Right atrium auricular region (tissue), 2 donors: ENCODE data around the gene SLX4IP. TPM values are rescaled to one million over a fixed set of nuclear protein-coding genes. Genes with fewer than 3 reads are reported as not detected.

Source experiments
- DNase-seq: peaks from one replicate; pipeline ENCODE4 v3.0.0-alpha.2; 2019; ENCODE audit warnings: low spot score
- H3K27ac ChIP-seq, 2 donors: fragments of 200-600 bp; sonication (generic); 1 replicate in 1 of 2; 2 replicates in 1 of 2; pipeline ENCODE4 v1.5.1; 2016 to 2019
- H3K27me3 ChIP-seq, 2 donors: fragments of 200-600 bp; sonication (generic); one replicate each; pipeline versions ENCODE4 v1.5.1 to v1.6.0; 2017 to 2019
- H3K36me3 ChIP-seq: fragments of 200-600 bp; sonication (generic); one replicate; pipeline ENCODE4 v1.5.1; 2016
- H3K4me1 ChIP-seq, 2 donors: fragments of 200-600 bp; sonication (generic); one replicate each; pipeline versions ENCODE4 v1.5.1 to v1.6.0; 2017 to 2019
- H3K4me3 ChIP-seq, 2 donors: fragments of 200-600 bp; sonication (generic); 1 replicate in 1 of 2; 2 replicates in 1 of 2; pipeline ENCODE4 v1.5.1; 2017 to 2019; ENCODE audit warnings: mild to moderate bottlenecking in 1 of 2, moderate library complexity in 1 of 2
- H3K9me3 ChIP-seq, 2 donors: fragments of 200-600 bp; sonication (generic); one replicate each; pipeline ENCODE4 v1.5.1; 2019
- CTCF ChIP-seq, 2 donors: fragments of 200-600 bp; sonication (generic); IDR thresholded peaks; one replicate each; pipeline ENCODE4 v1.5.1; 2019; ENCODE audit warnings: antibody characterized with exemption in 2 of 2
- total RNA-seq, 2 donors: library from RNA; depleted of rRNA; stranded (reverse); fragments of >200 nt; gene quantifications; one replicate each; pipeline ENCODE4 v1.1.0, GENCODE V29; 2016

Gene SLX4IP
- total RNA-seq, 2 donors from 2014 or later = 1.1 to 2.0 TPM

GRCh38 chr20:10556519-10557083, 121.5 kb downstream of the SLX4IP start:
- Histone ChIP-seq H3K27me3 (no peaks in the 10 kb centered on the region), H3K4me1 (peaks cover 0 to 6% of the 10 kb centered on the region in 2 donors), H3K4me3 (no peak overlapping the region), H3K9me3 (no peaks in the 10 kb centered on the region), H3K36me3 (no peaks in the 10 kb centered on the region), H3K27ac (no peak overlapping the region)
- no peak for DNase-seq
- no peak for TF ChIP-seq CTCF (IDR thresholded peaks at IDR 0.05)

GRCh38 chr20:10557685-10558084, 122.6 kb downstream of the SLX4IP start:
- no peak for DNase-seq
- H3K4me3 ChIP-seq = no peak overlapping the region
- H3K4me1 ChIP-seq = no peaks in the 10 kb centered on the region
- no peaks in the 10 kb centered on the region for H3K36me3 ChIP-seq
- no peak overlapping the region for H3K27ac ChIP-seq
- H3K9me3 ChIP-seq = no peaks in the 10 kb centered on the region
- TF ChIP-seq CTCF (IDR thresholded peaks at IDR 0.05) = no peak
- H3K27me3 ChIP-seq = no peaks in the 10 kb centered on the region

- H3K4me3 ChIP-seq = no peak overlapping the region
- H3K9me3 ChIP-seq = no peaks in the 10 kb centered on the region
- H3K27me3 ChIP-seq = no peaks in the 10 kb centered on the region
- no peak for DNase-seq
- no peaks in the 10 kb centered on the region for H3K36me3 ChIP-seq
- H3K27ac ChIP-seq = no peak overlapping the region
- no peak for TF ChIP-seq CTCF (IDR thresholded peaks at IDR 0.05)
- H3K4me1 ChIP-seq = no peaks in the 10 kb centered on the region
Observed at GRCh38 chr20:10558635-10559187, 123.6 kb downstream of the SLX4IP start.

GRCh38 chr20:10559266-10559665, 124.2 kb downstream of the SLX4IP start:
- Histone ChIP-seq H3K27ac (no peak overlapping the region), H3K36me3 (no peaks in the 10 kb centered on the region)
- TF ChIP-seq CTCF (IDR thresholded peaks at IDR 0.05) = no peak

GRCh38 chr20:10560686-10561085, 125.6 kb downstream of the SLX4IP start:
- Histone ChIP-seq H3K27ac (no peak overlapping the region), H3K4me1 (peaks cover 0 to 7% of the 10 kb centered on the region in 2 donors), H3K4me3 (no peak overlapping the region), H3K27me3 (no peaks in the 10 kb centered on the region), H3K9me3 (no peaks in the 10 kb centered on the region), H3K36me3 (no peaks in the 10 kb centered on the region)
- no peak for TF ChIP-seq CTCF (IDR thresholded peaks at IDR 0.05)
- no peak for DNase-seq

More at GRCh38 chr20:10559266-10559665, 124.2 kb downstream of the SLX4IP start:
- no peaks in the 10 kb centered on the region for H3K9me3 ChIP-seq
- no peaks in the 10 kb centered on the region for H3K4me1 ChIP-seq
- H3K27me3 ChIP-seq = no peaks in the 10 kb centered on the region
- no peak for DNase-seq
- no peak overlapping the region for H3K4me3 ChIP-seq

GRCh38 chr20:10561302-10561701, 126.2 kb downstream of the SLX4IP start:
- no peak overlapping the region for H3K4me3 ChIP-seq
- no peaks in the 10 kb centered on the region for H3K9me3 ChIP-seq
- H3K27me3 ChIP-seq = no peaks in the 10 kb centered on the region
- H3K27ac ChIP-seq = no peak overlapping the region
- TF ChIP-seq CTCF (IDR thresholded peaks at IDR 0.05) = no peak
- no peak for DNase-seq
- no peaks in the 10 kb centered on the region for H3K36me3 ChIP-seq
- H3K4me1 ChIP-seq = peaks cover 0 to 8% of the 10 kb centered on the region in 2 donors
